HepG2 (cell line): Measurements from ENCODE around the gene CAMK2N2. TPM values are rescaled to one million over a fixed set of nuclear protein-coding genes. Genes with fewer than 3 reads are reported as not detected.

Source experiments
- MXD4 ChIP-seq: IDR thresholded peaks from 2 replicates; pipeline ENCODE4 v1.6.1; 2016; ENCODE audit warnings: mild to moderate bottlenecking, missing biosample characterization, missing genetic modification reagents
- PAXIP1 ChIP-seq: sonication (generic); formaldehyde crosslinking; conservative IDR thresholded peaks from 2 replicates; pipeline ENCODE4 v1.4.0; 2020; ENCODE audit warnings: mild to moderate bottlenecking, missing genetic modification reagents, moderate library complexity
- SRSF4 ChIP-seq: fragments of 200-400 bp; formaldehyde crosslinking; IDR thresholded peaks from one replicate; pipeline ENCODE4 v1.6.1; 2018; ENCODE audit warnings: mild to moderate bottlenecking, low read depth, low read length, moderate library complexity; ENCODE audit not compliant: poor library complexity, severe bottlenecking
- ZBTB21 ChIP-seq: sonication (generic); formaldehyde crosslinking; IDR thresholded peaks from 2 replicates; pipeline ENCODE4 v1.4.0; 2020; ENCODE audit warnings: missing genetic modification reagents
- ZFX ChIP-seq: sonication (generic); formaldehyde crosslinking; IDR thresholded peaks from 2 replicates; pipeline ENCODE4 v1.4.0; 2020; ENCODE audit warnings: mild to moderate bottlenecking, low read depth, missing genetic modification reagents, moderate library complexity
- polyA plus RNA-seq, 8 experiments: library from polyadenylated mRNA; depleted of rRNA in 3 of 8; stranded (reverse) in 7 of 8; unstranded in 1 of 8; fragments of >200 nt; fragmentation: Illumina TruSeq in 4 of 8; extraction: Trizol in 4 of 8; gene quantifications; 2 replicates each; pipeline versions ENCODE4 v1.2.1 to v1.2.3, GENCODE V29; 2011 to 2016; ENCODE audit warnings: low read depth in 4 of 8, missing spikeins in 1 of 8, mixed read lengths in 1 of 8; ENCODE audit not compliant: insufficient read depth in 1 of 8
- total RNA-seq, 5 experiments: library from RNA; depleted of rRNA; stranded (reverse); fragments of >200 nt; fragmentation: Illumina TruSeq; extraction: Trizol; gene quantifications; 2 replicates each; pipeline ENCODE4 v1.2.3, GENCODE V29; 2016; ENCODE audit warnings: low read depth in 1 of 5
- TF ChIP-seq, protein P1 (sequence below): sonication (generic); formaldehyde crosslinking; IDR thresholded peaks from 2 replicates; pipeline ENCODE4 v1.4.0; 2020; ENCODE audit warnings: mild to moderate bottlenecking, missing genetic modification reagents
- TF ChIP-seq, protein P2 (sequence below): sonication (generic); formaldehyde crosslinking; IDR thresholded peaks from 2 replicates; pipeline ENCODE4 v1.4.0; 2020; ENCODE audit warnings: missing genetic modification reagents

CAMK2N2 gene
- total and polyA plus RNA-seq, 2 of the 13 experiments (the other 11 are each of a cell fraction or from before 2014, with no cell fraction given): 0.12 to 0.27 TPM

DNA sequence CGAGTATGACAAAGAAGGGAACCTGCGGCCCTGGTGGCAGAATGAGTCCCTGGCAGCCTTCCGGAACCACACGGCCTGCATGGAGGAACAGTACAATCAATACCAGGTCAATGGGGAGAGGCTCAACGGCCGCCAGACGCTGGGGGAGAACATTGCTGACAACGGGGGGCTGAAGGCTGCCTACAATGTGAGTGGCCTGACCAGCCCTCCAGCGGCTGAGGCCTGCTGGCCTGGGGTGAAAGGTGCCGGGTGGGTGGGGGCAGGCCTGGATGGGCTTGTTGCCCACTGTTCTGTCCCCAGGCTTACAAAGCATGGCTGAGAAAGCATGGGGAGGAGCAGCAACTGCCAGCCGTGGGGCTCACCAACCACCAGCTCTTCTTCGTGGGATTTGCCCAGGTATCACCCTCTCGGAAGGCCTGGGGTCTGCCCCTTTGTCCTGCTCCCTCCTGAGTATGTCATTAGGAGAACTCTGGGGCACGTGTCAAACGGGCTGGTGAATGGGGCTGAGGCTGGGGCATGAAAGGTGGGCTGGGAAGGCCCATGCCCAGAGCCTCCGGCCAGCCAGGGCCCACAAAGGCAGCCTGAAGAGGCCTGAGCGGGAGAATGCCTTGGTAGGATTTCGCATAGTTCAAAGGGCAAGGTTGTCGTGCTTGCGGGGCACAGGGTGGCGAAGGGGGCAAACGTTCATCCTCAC is 29.8 kb upstream of the CAMK2N2 start (continued):
- TF ChIP-seq, protein P1, sequence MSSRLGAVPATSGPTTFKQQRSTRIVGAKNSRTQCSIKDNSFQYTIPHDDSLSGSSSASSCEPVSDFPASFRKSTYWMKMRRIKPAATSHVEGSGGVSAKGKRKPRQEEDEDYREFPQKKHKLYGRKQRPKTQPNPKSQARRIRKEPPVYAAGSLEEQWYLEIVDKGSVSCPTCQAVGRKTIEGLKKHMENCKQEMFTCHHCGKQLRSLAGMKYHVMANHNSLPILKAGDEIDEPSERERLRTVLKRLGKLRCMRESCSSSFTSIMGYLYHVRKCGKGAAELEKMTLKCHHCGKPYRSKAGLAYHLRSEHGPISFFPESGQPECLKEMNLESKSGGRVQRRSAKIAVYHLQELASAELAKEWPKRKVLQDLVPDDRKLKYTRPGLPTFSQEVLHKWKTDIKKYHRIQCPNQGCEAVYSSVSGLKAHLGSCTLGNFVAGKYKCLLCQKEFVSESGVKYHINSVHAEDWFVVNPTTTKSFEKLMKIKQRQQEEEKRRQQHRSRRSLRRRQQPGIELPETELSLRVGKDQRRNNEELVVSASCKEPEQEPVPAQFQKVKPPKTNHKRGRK (CRISPR knock-in tag): no peak
- peak; percentile 49 for TF ChIP-seq ZFX (CRISPR knock-in tag)
- TF ChIP-seq, protein P2, sequence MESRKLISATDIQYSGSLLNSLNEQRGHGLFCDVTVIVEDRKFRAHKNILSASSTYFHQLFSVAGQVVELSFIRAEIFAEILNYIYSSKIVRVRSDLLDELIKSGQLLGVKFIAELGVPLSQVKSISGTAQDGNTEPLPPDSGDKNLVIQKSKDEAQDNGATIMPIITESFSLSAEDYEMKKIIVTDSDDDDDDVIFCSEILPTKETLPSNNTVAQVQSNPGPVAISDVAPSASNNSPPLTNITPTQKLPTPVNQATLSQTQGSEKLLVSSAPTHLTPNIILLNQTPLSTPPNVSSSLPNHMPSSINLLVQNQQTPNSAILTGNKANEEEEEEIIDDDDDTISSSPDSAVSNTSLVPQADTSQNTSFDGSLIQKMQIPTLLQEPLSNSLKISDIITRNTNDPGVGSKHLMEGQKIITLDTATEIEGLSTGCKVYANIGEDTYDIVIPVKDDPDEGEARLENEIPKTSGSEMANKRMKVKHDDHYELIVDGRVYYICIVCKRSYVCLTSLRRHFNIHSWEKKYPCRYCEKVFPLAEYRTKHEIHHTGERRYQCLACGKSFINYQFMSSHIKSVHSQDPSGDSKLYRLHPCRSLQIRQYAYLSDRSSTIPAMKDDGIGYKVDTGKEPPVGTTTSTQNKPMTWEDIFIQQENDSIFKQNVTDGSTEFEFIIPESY: 0 out of 2 replicates have a peak, but pooled peaks have one; percentile 9
- no peak for TF ChIP-seq ZBTB21 (CRISPR knock-in tag)
- peak; percentile 36; the same call in 1 of the 2 replicates for TF ChIP-seq PAXIP1 (CRISPR knock-in tag)
- no peak for TF ChIP-seq SRSF4
- no peak for TF ChIP-seq MXD4
